Stimulated activated CD4-positive, alpha-beta T cell treated with anti-CD3 and anti-CD28 coated beads, Interleukin-12 subunit alpha, Interleukin-12 subunit beta, amount 100 ng/mL, for 4 hours (primary cell): Measurements from ENCODE around the gene PHF1.
"Not testable (repeated sequence)": the region's sequence is repeated elsewhere in the genome, so short reads cannot be mapped to it uniquely, and the experiment has no call there.

Experiments
- DNase-seq: peaks from one replicate; pipeline ENCODE4 v3.0.0-alpha.2; 2020

PHF1 gene

DNA sequence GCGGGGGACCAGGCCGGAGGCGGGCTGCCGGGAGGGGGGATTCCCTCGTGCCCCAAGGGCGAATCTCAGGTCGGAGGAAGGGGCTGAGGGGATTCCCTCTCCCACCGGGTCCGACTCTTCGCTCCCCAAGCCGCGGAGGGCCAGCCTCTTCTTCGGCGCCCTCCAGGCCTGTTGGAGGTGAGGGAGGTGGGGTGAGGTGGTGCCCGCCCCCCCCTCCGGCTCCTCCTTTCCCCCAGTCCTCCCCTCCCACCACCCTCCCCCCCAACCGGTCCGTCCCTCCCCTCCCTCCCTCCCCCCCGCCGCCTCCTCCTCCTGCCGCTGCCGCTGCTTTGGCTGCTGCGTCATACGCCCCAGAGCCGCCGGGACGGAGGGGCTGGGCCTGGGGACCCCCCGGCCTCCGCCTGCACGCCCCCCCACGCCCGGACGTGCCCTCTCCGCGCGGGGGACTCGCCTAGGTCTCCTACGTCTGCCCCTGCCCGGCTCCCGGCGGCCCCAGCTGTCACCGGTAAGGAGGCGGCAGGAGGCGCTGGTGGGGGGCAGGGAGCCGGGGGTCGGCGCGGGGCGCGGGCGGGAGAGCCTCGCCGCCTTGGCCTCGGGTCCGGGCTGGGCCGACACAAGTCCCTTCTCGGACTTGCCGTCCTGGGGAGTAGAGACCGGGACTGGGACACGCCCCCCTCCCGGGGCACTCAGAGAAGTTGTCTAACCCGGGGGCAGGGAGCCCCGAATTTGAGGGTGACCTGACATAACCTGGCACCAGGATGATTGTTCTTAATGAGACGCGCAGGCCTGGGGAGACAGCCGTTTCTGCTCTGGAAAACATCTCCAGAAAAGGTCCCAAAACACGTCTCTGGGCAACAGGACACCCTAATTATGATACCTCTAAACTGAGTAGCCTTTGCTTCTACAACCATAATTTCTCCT is at the start of gene PHF1:
TSS of gene PHF1 (plus strand) at position 304 of the 921 bp plus-strand sequence. CDS start 1,250 bp downstream, outside the sequence.
- DNase-seq = peak; percentile 75

DNA sequence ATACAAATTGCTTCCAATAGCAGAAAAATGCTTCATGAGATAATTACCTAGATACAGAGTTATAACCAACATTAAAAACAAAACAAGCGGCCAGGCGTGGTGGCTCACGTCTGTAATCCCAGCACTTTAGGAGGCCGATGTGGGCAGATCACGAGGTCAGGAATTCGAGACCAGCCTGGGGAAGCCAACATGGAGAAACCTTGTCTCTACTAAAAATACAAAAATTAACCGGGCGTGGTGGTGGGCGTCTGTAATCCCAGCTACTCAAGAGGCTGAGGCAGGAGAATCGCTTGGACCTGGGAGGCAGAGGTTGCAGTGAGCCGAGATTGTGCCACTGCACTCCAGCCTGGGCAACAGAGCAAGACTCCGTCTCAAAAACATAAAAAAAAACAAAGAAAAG is 47.3 kb upstream of the PHF1 start:
- not testable (repeated sequence) for DNase-seq

DNA sequence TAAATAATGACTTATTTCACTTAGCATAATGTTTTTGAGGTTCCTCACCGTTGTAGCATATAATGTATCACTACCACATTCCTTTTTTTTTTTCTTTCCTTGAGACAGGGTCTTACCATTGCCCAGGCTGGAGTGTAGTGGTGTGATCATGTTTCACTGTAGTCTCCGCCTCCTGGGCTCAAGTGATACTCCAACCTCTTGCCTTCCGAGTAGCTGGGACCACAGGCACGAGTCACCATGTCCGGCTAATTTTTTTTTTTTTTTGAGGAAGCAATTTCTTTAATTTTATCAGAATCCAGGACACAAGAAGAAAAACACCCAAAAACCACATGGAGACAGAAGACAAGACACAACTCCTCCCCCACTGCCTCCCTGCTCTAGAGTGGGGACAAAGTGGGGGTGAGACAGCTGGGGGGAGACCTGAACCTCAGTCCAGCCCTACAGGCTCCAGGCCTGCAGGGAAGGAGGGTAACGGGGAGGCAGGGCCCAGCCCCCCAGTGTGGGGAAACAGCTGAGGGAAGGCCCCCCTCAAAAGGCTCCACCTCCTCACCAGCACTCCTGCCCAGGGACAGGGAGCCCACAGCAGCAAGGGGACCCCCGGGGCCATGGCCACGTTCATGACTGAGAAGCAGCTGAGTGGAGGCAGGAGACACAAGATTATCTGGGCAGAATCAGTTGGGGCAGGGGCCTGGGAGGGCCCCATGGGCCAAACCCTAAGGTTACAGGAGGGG is 46.2 kb upstream of the PHF1 start:
- not testable (repeated sequence) for DNase-seq

DNA sequence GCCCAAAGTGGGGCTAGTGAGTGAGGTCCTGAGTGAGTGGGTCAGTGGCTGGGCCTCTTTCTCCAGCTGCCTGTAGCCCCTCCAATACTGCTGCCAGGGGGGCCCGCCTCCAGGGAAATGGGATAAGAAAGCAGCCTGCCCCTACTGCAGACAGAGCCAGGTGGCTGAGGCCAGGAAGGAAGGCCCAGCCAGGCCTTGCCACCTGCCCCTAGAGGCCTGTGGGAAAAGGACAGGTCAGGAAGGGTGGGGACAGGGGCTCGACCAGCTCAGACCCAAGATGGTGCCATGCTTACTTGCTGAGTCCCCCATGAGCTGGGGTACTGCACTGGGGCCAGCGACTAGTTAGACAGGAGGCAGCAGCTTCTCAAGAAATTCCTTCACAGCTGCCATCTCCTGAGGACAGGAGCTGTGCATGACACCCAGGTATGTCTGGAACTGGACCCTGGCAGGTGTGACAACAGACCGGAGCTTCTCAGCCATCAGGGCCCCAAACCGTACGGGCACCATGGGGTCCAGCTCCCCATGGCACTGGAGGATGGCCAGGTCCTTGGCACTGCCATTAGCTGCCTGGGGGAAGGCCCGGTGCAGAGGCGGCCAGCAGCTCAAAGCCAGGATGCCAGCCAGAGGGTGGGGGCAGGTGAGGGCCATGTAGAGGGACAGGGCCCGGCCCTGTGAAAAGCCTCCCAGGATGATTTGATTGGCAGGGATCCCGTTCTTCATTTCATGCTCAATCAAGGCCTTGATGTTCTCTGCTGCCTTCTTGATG is 45.4 kb upstream of the PHF1 start:
- not testable (repeated sequence) for DNase-seq

DNA sequence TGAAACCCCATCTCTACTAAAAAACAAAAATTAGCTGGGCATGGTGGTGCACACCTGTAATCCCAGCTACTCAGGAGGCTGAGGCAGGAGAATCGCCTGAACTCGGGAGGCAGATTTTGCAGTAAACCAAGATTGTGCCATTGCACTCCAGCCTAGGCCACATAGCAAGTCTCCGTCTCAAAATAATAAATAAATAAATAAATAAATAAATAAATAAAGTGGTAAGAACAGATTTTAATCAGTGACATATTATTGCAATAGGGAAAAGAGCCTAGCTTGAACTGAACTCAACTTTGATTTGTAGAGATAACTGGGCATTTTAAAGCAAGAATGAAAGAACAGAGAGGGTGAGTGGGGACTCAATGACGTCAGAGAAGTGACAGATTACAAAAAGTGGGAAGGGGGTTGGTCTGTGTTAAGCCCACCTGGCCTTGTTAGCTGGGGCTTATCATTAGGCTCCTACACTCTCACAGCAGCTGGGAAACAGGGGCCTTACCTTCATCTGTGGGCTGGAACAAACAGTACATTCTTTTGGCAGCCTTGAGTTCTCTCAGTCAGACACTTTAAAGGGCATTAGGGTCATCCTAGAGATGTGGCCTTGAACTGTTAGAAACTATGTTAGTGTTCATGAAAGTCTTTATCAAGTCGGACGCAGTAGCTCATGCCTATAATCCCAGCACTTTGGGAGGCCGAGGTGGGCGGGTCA is 43.7 kb upstream of the PHF1 start:
- DNase-seq = no peak

DNA sequence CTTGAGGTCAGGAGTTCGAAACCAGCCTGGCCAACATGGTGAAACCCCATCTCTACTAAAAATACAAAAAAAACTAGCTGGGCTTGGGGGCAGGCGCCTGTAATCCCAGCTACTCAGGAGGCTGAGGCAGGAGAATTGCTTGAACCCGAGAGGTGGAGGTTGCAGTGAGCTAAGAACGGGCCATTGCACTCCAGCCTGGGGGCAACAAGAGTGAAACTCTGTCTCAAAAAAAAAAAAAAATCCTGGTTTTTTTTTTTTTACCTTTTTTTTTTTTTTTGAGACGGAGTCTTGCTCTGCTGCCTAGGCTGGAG is 43.1 kb upstream of the PHF1 start:
- DNase-seq = not testable (repeated sequence)

DNA sequence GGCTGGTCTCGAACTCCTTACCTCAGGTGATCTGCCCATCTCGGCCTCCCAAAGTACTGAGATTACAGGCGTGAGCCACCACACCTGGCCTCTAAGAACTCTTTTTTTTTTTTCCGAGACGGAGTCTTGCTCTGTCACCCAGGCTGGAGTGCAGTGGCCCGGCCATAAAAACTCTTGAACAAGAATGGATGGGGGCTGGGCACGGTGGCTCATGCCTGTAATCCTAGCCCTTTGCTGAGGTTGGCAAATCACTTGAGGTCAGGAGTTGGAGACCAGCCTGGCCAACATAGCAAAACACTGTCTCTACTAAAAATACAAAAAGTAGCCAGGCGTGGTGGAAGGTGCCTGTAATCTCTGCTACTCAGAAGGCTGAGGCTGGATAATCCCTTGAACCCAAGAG is 38.9 kb upstream of the PHF1 start:
- DNase-seq = not testable (repeated sequence)

DNA sequence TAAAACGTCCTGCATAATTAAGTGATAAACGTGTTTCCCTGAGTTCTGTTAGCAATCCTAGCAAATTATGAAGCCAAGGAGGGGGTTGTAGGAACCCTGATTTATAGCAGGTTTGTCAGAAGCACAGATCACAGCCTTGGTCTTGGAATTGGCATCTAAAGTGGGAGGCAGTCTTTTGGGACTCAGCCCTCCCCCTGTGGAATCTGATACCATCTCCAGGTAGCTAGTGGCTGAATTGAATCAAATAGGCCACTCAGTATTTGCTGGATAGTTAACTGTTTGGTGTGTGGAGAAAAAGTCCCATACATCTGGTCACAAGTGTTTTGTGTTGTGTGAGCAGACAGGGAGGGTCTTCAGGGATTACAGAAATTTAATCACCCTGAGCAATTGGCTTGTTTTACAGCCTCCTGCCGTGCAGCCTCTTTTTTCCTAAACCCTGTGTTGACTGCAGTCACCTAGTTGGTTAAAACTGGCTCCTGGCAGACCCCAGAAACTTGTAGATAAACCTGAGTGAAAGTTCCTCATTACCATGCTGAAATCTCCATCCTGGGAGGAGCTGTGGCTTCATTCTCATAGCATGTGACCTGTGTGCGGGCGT is 38.2 kb upstream of the PHF1 start:
- DNase-seq = no peak

DNA sequence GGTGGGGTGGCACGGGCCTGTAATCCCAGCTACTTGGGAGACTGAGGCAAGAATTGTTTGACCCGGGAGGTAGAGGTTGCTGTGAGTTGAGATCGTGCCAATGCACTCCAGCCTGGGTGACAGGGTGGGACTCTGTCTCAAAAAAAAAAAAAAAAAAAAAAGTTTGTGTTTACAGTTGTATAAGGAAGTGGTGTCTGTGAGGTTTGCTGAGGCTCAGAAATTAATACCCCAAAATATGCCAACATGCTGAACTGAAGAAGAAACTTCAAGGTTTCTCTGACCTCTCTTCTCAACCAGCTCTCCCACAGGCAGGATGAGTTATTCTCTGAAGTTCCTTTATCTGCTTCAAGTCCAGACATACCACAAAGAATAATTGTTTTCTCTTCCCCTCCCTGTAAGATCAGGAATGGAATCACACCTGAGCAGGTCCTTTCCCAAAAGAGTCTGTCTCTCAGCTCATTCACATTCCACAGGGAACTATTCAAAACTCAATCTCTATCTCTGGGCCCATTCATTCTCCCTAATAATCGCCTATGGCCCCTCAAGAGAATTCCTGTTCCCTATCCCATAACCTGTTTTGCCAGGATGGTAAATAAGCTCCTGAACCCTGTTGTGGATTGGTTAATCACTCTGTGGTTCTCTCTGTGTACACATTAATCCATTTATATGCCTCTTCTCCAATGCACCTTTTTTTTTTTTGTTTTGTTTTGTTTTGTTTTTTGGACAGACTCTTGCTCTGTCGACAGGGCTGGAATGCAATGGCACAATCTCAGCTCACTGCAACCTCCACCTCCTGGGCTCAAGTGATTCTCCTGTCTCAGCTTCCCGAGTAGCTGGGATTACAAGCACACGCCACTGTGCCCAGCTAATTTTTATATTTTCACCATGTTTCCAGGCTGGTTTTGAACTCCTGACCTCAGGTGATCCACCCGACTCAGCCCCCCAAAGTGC is 36.6 kb upstream of the PHF1 start:
- no peak for DNase-seq

DNA sequence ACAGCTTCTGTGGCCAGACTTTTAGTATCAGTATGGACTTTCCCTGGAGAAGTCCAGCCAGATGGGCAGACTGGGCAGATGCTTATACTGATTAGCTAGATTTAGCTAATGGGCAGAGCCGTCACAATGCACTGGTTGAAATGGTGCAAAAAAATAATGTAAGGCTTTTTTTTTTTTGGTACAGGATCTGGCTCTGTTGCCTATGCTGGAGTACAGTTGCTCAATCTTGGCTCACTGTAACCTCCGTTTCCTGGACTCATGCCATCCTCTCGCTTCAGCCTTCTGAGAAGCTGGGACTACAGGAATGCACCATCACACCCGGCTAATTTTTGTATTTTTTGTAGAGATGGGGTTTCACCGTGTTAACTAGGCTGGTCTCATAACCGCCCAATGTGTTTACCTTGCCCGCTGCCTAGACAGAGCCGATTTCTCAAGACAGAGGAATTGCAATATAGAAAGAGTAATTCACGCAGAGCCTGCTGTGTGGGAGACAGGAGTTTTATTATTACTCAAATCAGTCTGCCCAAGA is 35.6 kb upstream of the PHF1 start:
- DNase-seq = no peak

DNA sequence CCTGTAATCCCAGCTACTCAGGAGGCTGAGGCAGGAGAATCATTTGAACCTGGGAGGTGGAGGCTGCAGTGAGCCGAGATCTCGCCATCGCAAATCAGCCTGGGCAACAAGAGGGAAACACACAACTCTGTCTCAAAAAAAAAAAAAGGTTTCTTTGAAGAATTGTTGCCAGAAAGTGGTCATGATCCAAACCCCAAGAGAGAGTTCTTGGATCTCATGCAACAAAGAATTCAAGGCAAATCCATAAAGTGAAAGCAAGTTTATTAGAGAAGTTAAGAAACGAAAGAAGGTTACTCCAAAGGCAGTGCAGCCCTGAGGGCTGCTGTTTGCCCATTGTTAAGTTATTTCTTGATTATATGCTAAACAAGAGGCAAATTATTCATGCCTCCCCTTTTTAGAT is 33.6 kb upstream of the PHF1 start:
- DNase-seq = no peak

DNA sequence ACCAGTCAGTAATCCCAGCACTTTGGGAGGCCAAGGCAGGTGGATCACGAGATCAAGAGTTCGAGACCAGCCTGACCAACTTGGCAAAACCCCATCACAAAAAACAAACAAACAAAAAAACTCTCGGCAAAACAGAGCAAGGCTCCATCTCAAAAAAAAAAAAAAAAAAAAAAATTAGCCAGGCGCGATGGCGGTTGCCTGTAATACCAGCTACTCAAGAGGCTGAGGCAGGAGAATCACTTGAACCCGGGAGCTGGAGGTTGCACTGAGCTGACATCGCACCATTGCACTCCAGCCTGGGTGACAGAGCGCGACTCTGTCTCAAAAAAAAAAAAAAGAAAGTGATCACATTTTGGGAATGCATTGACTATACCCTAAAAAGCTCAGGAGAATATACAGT is 31.6 kb upstream of the PHF1 start:
- DNase-seq = not testable (repeated sequence)

DNA sequence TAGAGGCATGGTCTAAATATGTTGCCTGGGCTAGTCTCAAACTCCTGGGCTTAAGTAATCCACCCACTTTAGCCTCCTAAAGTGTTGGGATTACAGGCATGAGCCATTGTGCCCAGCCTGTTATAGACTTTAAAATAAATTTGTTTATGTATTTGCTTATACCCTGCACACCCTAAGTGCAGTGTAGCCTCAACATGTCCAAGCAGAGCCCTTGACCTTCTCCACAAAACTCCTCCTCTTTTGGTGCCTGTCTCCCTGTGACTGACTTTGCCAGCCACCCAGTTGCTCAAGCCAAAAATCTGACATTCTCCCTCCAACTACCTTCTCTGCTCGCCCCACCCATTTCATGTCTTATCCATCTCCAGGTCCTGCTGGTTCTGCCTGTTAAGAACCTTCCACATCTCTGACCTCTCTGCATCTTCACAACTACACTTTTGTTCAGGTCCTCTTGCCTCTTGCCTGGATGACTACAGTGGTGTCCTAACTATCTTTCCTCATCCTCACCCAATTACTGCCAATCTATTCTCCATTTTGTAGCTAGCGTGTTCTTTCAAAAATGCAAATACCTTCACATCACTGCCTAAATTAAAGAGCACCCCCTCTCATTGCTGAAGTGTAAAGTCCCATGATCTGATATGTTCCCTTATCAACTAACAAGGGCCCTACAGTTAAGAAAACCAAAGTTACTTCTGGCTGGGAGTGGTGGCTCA is 30.4 kb upstream of the PHF1 start:
- no peak for DNase-seq

DNA sequence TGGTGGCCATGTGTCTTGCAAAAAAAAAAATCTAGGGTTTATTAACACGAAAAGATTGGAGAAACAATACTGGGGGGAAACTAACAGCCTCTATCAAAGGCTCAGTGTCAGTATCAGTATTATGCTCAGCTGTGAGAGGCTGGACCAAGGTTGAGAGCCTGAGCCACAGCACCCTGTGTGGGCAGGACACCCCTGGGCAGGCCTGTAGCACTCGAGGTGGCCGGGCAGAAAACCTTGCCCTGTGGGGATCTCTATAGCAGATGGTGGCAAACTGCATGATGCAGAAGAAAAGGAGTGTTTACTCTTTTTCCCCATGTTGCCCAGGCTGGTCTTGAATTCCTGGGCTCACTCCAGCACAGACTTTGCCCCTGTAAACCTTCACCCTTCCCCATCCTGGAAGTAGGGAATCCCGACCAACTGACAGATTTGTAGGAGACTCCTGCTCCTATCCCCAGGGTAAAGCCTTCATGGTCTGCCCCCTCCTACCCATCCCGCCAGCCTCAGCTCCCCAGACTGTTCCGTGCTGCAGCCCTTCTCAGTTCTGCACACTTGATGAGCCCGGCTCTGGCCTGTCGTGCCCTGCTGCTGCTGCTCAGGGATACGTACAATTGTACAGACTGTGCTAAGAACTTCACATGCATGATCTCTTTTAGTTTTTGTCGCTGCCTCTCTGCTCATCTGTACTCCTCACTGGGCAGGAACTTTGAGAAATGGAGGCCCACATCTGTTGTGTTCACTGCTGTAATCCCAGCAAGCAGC is 27.2 kb upstream of the PHF1 start:
- DNase-seq = no peak

DNA sequence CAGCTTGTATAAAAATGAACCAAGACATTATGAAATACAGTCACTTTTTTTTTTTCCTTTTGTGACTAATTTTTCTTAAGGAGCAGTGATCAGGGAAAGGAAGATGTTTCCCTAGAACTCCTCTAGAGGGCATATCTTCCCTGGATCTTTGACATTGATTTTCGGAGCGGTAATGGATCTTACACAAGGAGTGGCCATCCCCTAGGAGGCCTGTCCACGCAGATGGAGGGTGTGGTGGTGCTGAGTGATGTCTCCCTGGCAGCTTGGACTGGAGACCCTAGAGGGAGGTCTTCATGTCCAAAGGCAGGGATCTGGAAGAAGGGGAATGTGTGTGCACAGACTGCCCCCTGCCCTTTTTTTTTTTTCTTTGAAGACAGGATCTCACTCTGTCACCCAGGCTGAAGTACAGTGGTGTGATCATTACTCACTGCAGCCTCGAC is 26.2 kb upstream of the PHF1 start:
- DNase-seq = no peak

DNA sequence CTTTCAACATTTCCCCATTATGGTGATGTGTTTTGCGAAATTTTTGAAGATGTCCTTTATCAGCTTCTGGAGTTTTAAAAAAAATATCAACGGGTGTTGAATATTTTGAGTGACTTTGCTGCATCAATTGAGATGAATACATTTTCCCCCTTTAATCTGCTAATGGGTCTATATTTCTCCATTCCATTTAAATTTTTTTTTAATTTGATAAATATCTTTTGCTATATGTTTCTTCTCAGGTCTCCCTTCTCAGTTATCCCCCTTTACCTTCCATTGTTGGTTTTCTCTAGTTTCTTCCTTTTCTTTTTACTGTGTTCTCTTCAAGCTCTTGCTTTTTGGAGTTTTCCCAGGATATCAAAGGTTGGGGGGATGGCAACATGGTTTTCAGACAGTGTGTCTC is 20.6 kb upstream of the PHF1 start:
- no peak for DNase-seq

DNA sequence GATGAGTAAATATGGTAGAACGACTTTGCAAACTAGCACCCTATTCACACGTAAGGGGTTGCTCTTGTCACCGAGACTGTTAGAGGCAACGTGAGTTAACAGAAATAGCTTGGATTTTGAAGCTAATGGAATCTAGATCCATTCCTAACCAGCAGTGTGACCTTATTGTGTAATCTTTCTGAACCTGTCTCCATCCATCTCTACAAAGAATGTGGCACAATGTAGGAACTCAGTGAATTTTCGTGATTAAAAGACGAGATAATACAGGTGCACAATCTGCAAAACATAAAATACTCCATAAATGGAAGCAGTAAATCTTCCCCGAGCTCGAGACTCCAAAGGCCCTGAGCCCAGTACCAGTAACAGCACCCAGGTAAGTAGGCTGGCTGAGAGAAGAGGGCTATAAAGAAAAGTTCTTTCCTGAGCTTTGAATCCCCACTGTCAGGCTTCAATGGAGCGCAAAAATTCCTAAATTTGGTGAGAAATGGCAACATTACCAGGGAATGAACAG is 20.0 kb upstream of the PHF1 start:
- no peak for DNase-seq

DNA sequence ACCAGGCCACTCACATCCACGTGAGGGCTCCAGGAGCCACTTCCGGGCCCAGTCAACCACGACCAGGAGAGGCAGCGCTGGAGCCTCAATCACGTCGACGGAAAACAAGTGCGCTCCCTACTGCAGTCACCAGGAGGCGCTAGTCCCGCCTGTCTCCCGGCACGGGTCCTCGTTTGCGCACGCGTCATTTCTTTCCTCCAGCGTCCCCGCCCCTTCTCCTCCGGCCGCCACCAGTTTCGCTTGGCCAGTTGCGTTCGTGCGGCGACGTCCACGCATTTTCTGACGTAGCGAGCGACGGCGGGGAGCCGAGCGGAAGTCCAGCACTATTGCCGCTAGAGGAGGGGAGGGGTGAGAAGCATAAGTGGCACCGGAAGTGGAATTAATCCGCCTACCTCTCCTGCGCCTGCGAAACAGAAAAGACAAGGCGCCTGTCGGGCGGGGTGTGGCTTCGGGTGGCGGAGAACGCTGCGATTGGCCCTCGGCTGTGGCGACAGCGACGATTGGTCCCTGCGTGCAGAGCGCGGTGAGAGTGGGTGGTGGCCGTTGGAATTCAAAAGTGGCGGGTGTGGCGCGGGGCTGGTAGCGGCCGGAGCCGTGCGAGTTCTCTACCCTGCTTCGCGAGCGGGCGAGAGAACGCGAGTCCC is 19.4 kb upstream of the PHF1 start, which contains the start of gene KIFC1:
TSS of gene KIFC1 (plus strand) at position 546 of the 644 bp plus-strand sequence. CDS start 163 bp downstream, outside the sequence.
- peak; percentile 96 for DNase-seq
